ENCODE results near the gene HDAC4. TPM values are rescaled to one million over a fixed set of nuclear protein-coding genes. Genes with fewer than 3 reads are reported as not detected.

The HDAC4 gene
- total and polyA plus RNA-seq, 4 donors, result 6.8 to 75.5 (median 30.2) TPM

GRCh38 chr2:239065537-239065936, 335.3 kb downstream of the HDAC4 start:
- intact Hi-C loops (cut with DNase I), result no loop called here
- no peak for ATAC-seq (ENCODE audit: low FRiP score)
- peaks cover 0 to 2% of the 10 kb centered on the region in 2 donors for H3K36me3 ChIP-seq (ENCODE audit: control insufficient read depth in 1 of 2, insufficient read depth in 2 of 2, low read length in 1 of 2)

GRCh38 chr2:239064891-239065290, 335.9 kb downstream of the HDAC4 start:
- Histone ChIP-seq H3K9me3 (ENCODE audit: control insufficient read depth, low read length) (no peaks in the 10 kb centered on the region), H3K36me3 (ENCODE audit: control insufficient read depth in 1 of 2, insufficient read depth in 2 of 2, low read length in 1 of 2) (peaks cover 0 to 2% of the 10 kb centered on the region in 2 donors), H3K4me3 (ENCODE audit: low read length in 2 of 2) (no peak overlapping the region), H3K4me1 (ENCODE audit: control insufficient read depth in 1 of 2, insufficient read depth in 2 of 2, low read length in 2 of 2) (no peaks in the 10 kb centered on the region), H3K27ac (ENCODE audit: low read depth in 1 of 2, low read length in 2 of 2) (no peak overlapping the region), H3K27me3 (ENCODE audit: control insufficient read depth in 1 of 2, insufficient read depth in 2 of 2, low read length in 1 of 2) (no peaks in the 10 kb centered on the region)
- WGBS, 2 donors, result 95 to 96% methylated on average over 21 of the region's 21 CpGs
- DNase-seq (no peak), ATAC-seq (ENCODE audit: low FRiP score) (no peak)
- intact Hi-C loops (cut with DNase I), result no loop called here

More at GRCh38 chr2:239065537-239065936, 335.3 kb downstream of the HDAC4 start:
- no peaks in the 10 kb centered on the region for H3K4me1 ChIP-seq (ENCODE audit: control insufficient read depth in 1 of 2, insufficient read depth in 2 of 2, low read length in 2 of 2)
- no peak overlapping the region for H3K27ac ChIP-seq (ENCODE audit: low read depth in 1 of 2, low read length in 2 of 2)
- WGBS, 2 donors, result 91 to 93% methylated on average over 11 of the region's 11 CpGs
- no peaks in the 10 kb centered on the region for H3K27me3 ChIP-seq (ENCODE audit: control insufficient read depth in 1 of 2, insufficient read depth in 2 of 2, low read length in 1 of 2)
- DNase-seq, result no peak
- no peak overlapping the region for H3K4me3 ChIP-seq (ENCODE audit: low read length in 2 of 2)
- H3K9me3 ChIP-seq (ENCODE audit: control insufficient read depth, low read length), result no peaks in the 10 kb centered on the region

GRCh38 chr2:239064253-239064652, 336.6 kb downstream of the HDAC4 start:
- Histone ChIP-seq H3K27ac (ENCODE audit: low read depth in 1 of 2, low read length in 2 of 2) (no peak overlapping the region), H3K9me3 (ENCODE audit: control insufficient read depth, low read length) (no peaks in the 10 kb centered on the region), H3K4me1 (ENCODE audit: control insufficient read depth in 1 of 2, insufficient read depth in 2 of 2, low read length in 2 of 2) (no peaks in the 10 kb centered on the region), H3K27me3 (ENCODE audit: control insufficient read depth in 1 of 2, insufficient read depth in 2 of 2, low read length in 1 of 2) (no peaks in the 10 kb centered on the region), H3K36me3 (ENCODE audit: control insufficient read depth in 1 of 2, insufficient read depth in 2 of 2, low read length in 1 of 2) (peaks cover 0 to 2% of the 10 kb centered on the region in 2 donors), H3K4me3 (ENCODE audit: low read length in 2 of 2) (no peak overlapping the region)
- intact Hi-C loops (cut with DNase I), result no loop called here
- DNase-seq (no peak), ATAC-seq (ENCODE audit: low FRiP score) (no peak)
- 91 to 93% methylated on average over 12 of the region's 12 CpGs for WGBS, 2 donors

GRCh38 chr2:239062743-239063142, 338.1 kb downstream of the HDAC4 start:
- no peaks in the 10 kb centered on the region for H3K27me3 ChIP-seq (ENCODE audit: control insufficient read depth in 1 of 2, insufficient read depth in 2 of 2, low read length in 1 of 2)
- intact Hi-C loops (cut with DNase I), result no loop called here
- H3K36me3 ChIP-seq (ENCODE audit: control insufficient read depth in 1 of 2, insufficient read depth in 2 of 2, low read length in 1 of 2), result peaks cover 0 to 2% of the 10 kb centered on the region in 2 donors
- H3K27ac ChIP-seq (ENCODE audit: low read depth in 1 of 2, low read length in 2 of 2), result no peak overlapping the region
- ATAC-seq (ENCODE audit: low FRiP score) (no peak), DNase-seq (peak in 1 of 2 donors; percentile 33)
- H3K9me3 ChIP-seq (ENCODE audit: control insufficient read depth, low read length), result no peaks in the 10 kb centered on the region
- H3K4me3 ChIP-seq (ENCODE audit: low read length in 2 of 2), result no peak overlapping the region
- WGBS, 2 donors, result 92 to 95% methylated on average over 14 of the region's 14 CpGs
- H3K4me1 ChIP-seq (ENCODE audit: control insufficient read depth in 1 of 2, insufficient read depth in 2 of 2, low read length in 2 of 2), result no peaks in the 10 kb centered on the region

- H3K27me3 ChIP-seq (ENCODE audit: control insufficient read depth in 1 of 2, insufficient read depth in 2 of 2, low read length in 1 of 2), result no peaks in the 10 kb centered on the region
- H3K36me3 ChIP-seq (ENCODE audit: control insufficient read depth in 1 of 2, insufficient read depth in 2 of 2, low read length in 1 of 2), result no peaks in the 10 kb centered on the region
- WGBS, 2 donors, result 84 to 87% methylated on average over 30 of the region's 30 CpGs
- ATAC-seq (ENCODE audit: low FRiP score) (no peak), DNase-seq (no peak)
- H3K4me3 ChIP-seq (ENCODE audit: low read length in 2 of 2), result no peak overlapping the region
- H3K9me3 ChIP-seq (ENCODE audit: control insufficient read depth, low read length), result no peaks in the 10 kb centered on the region
- H3K4me1 ChIP-seq (ENCODE audit: control insufficient read depth in 1 of 2, insufficient read depth in 2 of 2, low read length in 2 of 2), result no peaks in the 10 kb centered on the region
- H3K27ac ChIP-seq (ENCODE audit: low read depth in 1 of 2, low read length in 2 of 2), result no peak overlapping the region
- intact Hi-C loops (cut with DNase I), result no loop called here
These were observed 338.8 kb downstream of the HDAC4 start for GRCh38 chr2:239061824-239062570.

- H3K27me3 ChIP-seq (ENCODE audit: control insufficient read depth in 1 of 2, insufficient read depth in 2 of 2, low read length in 1 of 2), result no peaks in the 10 kb centered on the region
- 92 to 94% methylated on average over 12 of the region's 12 CpGs for WGBS, 2 donors
- intact Hi-C loops (cut with DNase I), result no loop called here
- H3K9me3 ChIP-seq (ENCODE audit: control insufficient read depth, low read length), result no peaks in the 10 kb centered on the region
- DNase-seq, result no peak
- no peak overlapping the region for H3K4me3 ChIP-seq (ENCODE audit: low read length in 2 of 2)
- H3K27ac ChIP-seq (ENCODE audit: low read depth in 1 of 2, low read length in 2 of 2), result no peak overlapping the region
- no peak for ATAC-seq (ENCODE audit: low FRiP score)
- H3K36me3 ChIP-seq (ENCODE audit: control insufficient read depth in 1 of 2, insufficient read depth in 2 of 2, low read length in 1 of 2), result peaks cover 0 to under 1% of the 10 kb centered on the region in 2 donors
- H3K4me1 ChIP-seq (ENCODE audit: control insufficient read depth in 1 of 2, insufficient read depth in 2 of 2, low read length in 2 of 2), result no peaks in the 10 kb centered on the region
These were observed 339.6 kb downstream of the HDAC4 start for GRCh38 chr2:239061121-239061666.

- Histone ChIP-seq H3K36me3 (ENCODE audit: control insufficient read depth in 1 of 2, insufficient read depth in 2 of 2, low read length in 1 of 2) (peaks cover 0 to 1% of the 10 kb centered on the region in 2 donors), H3K27me3 (ENCODE audit: control insufficient read depth in 1 of 2, insufficient read depth in 2 of 2, low read length in 1 of 2) (no peaks in the 10 kb centered on the region), H3K4me3 (ENCODE audit: low read length in 2 of 2) (no peak overlapping the region), H3K4me1 (ENCODE audit: control insufficient read depth in 1 of 2, insufficient read depth in 2 of 2, low read length in 2 of 2) (no peaks in the 10 kb centered on the region), H3K27ac (ENCODE audit: low read depth in 1 of 2, low read length in 2 of 2) (no peak overlapping the region), H3K9me3 (ENCODE audit: control insufficient read depth, low read length) (no peaks in the 10 kb centered on the region)
- DNase-seq (peak in 1 of 2 donors; percentile 43), ATAC-seq (ENCODE audit: low FRiP score) (no peak)
- 95 to 98% methylated on average over 21 of the region's 21 CpGs for WGBS, 2 donors
- intact Hi-C loops (cut with DNase I), result no loop called here
These were observed 340.1 kb downstream of the HDAC4 start for GRCh38 chr2:239060676-239061075.

- no peak overlapping the region for H3K4me3 ChIP-seq (ENCODE audit: low read length in 2 of 2)
- H3K27ac ChIP-seq (ENCODE audit: low read depth in 1 of 2, low read length in 2 of 2), result no peak overlapping the region
- ATAC-seq (ENCODE audit: low FRiP score) (peak; percentile 36), DNase-seq (no peak)
- H3K36me3 ChIP-seq (ENCODE audit: control insufficient read depth in 1 of 2, insufficient read depth in 2 of 2, low read length in 1 of 2), result peaks cover 0 to 1% of the 10 kb centered on the region in 2 donors
- no peaks in the 10 kb centered on the region for H3K9me3 ChIP-seq (ENCODE audit: control insufficient read depth, low read length)
- H3K4me1 ChIP-seq (ENCODE audit: control insufficient read depth in 1 of 2, insufficient read depth in 2 of 2, low read length in 2 of 2), result no peaks in the 10 kb centered on the region
- WGBS, 2 donors, result 93 to 94% methylated on average over 12 of the region's 12 CpGs
- H3K27me3 ChIP-seq (ENCODE audit: control insufficient read depth in 1 of 2, insufficient read depth in 2 of 2, low read length in 1 of 2), result no peaks in the 10 kb centered on the region
- intact Hi-C loops (cut with DNase I), result no loop called here
These were observed 341.0 kb downstream of the HDAC4 start for GRCh38 chr2:239059854-239060253.

GRCh38 chr2:239058766-239059165, 342.1 kb downstream of the HDAC4 start:
- Histone ChIP-seq H3K36me3 (ENCODE audit: control insufficient read depth in 1 of 2, insufficient read depth in 2 of 2, low read length in 1 of 2) (peaks cover 1 to 5% of the 10 kb centered on the region in 2 donors), H3K4me1 (ENCODE audit: control insufficient read depth in 1 of 2, insufficient read depth in 2 of 2, low read length in 2 of 2) (no peaks in the 10 kb centered on the region), H3K27ac (ENCODE audit: low read depth in 1 of 2, low read length in 2 of 2) (no peak overlapping the region), H3K4me3 (ENCODE audit: low read length in 2 of 2) (no peak overlapping the region), H3K27me3 (ENCODE audit: control insufficient read depth in 1 of 2, insufficient read depth in 2 of 2, low read length in 1 of 2) (no peaks in the 10 kb centered on the region), H3K9me3 (ENCODE audit: control insufficient read depth, low read length) (no peaks in the 10 kb centered on the region)
- no peak for DNase-seq
- 80 to 81% methylated on average over 8 of the region's 8 CpGs for WGBS, 2 donors
- no peak for ATAC-seq (ENCODE audit: low FRiP score)
- intact Hi-C loops (cut with DNase I), result no loop called here
